NB4 (cell line): ENCODE results near the gene SPPL3.
A peak's percentile ranks its signal among the peaks of the same experiment; 100 is the strongest.

ENCODE experiments used
- DNase-seq: peaks from one replicate; pipeline ENCODE4 v3.0.0; 2010; ENCODE audit warnings: low read depth
- H3K4me3 ChIP-seq: one replicate; pipeline ENCODE4 v1.5.1; 2011; ENCODE audit warnings: mild to moderate bottlenecking, low read depth, low read length, moderate library complexity
- CTCF ChIP-seq: IDR thresholded peaks from one replicate; pipeline ENCODE4 v1.5.1; 2012; ENCODE audit warnings: low read depth, low read length
- MAX ChIP-seq: IDR thresholded peaks from 2 replicates; pipeline ENCODE4 v1.6.1; 2011; ENCODE audit warnings: low read depth, low read length
- MYC ChIP-seq: IDR thresholded peaks from 2 replicates; pipeline ENCODE4 v1.6.1; 2011; ENCODE audit warnings: low read depth, low read length
- POLR2A ChIP-seq: IDR thresholded peaks from 2 replicates; pipeline ENCODE4 v1.6.1; 2011; ENCODE audit warnings: mild to moderate bottlenecking; ENCODE audit not compliant: insufficient read length; ENCODE audit errors: extremely low read depth

SPPL3 gene

GRCh38 chr12:120831648-120832267 lies 72.4 kb downstream of the SPPL3 start:
- H3K4me3 ChIP-seq = no peak overlapping the region
- DNase-seq = no peak
- TF ChIP-seq CTCF (no peak), MAX (no peak), MYC (no peak), POLR2A (no peak)

- no peak overlapping the region for H3K4me3 ChIP-seq
- DNase-seq = peak; percentile 28
- TF ChIP-seq POLR2A (no peak), MAX (no peak), MYC (no peak), CTCF (no peak)
Observed at GRCh38 chr12:120830966-120831365, 73.2 kb downstream of the SPPL3 start.

- no peak overlapping the region for H3K4me3 ChIP-seq
- DNase-seq = no peak
- TF ChIP-seq CTCF = no peak
- TF ChIP-seq MYC = no peak
- no peak for TF ChIP-seq MAX
- no peak for TF ChIP-seq POLR2A
Observed at GRCh38 chr12:120830052-120830940, 73.9 kb downstream of the SPPL3 start.

- TF ChIP-seq MAX (no peak), CTCF (no peak), POLR2A (no peak), MYC (no peak)
Observed at GRCh38 chr12:120826335-120826734, 77.8 kb downstream of the SPPL3 start.

GRCh38 chr12:120825337-120825736 lies 78.8 kb downstream of the SPPL3 start:
- no peak overlapping the region for H3K4me3 ChIP-seq
- DNase-seq = no peak
- TF ChIP-seq MAX (no peak), CTCF (no peak), POLR2A (no peak), MYC (no peak)

More at GRCh38 chr12:120826335-120826734, 77.8 kb downstream of the SPPL3 start:
- no peak for DNase-seq
- no peak overlapping the region for H3K4me3 ChIP-seq
